Hepatocyte (in vitro differentiated cells): ENCODE data around the gene PLEKHA7. TPM values are rescaled to one million over a fixed set of nuclear protein-coding genes. Genes with fewer than 3 reads are reported as not detected.

Source experiments
- DNase-seq: peaks from one replicate; pipeline ENCODE4 v3.0.0-alpha.2; 2016; ENCODE audit warnings: low spot score
- H2AFZ ChIP-seq: fragments of 200-600 bp; sonication (generic); 2 replicates; pipeline ENCODE4 v1.6.0; 2016; ENCODE audit warnings: antibody characterized with exemption, mild to moderate bottlenecking
- H3K27ac ChIP-seq: fragments of 200-600 bp; sonication (generic); 2 replicates; pipeline ENCODE4 v1.5.1; 2016; ENCODE audit warnings: mild to moderate bottlenecking
- H3K27me3 ChIP-seq: fragments of 200-600 bp; sonication (generic); 2 replicates; pipeline ENCODE4 v1.6.1; 2016
- H3K36me3 ChIP-seq: fragments of 200-600 bp; sonication (generic); replicated peaks from 2 replicates; pipeline ENCODE4 v1.5.1; 2016; ENCODE audit warnings: low read depth; ENCODE audit not compliant: insufficient read depth
- H3K4me1 ChIP-seq: fragments of 200-600 bp; sonication (generic); 2 replicates; pipeline ENCODE4 v1.5.1; 2016; ENCODE audit warnings: mild to moderate bottlenecking, moderate library complexity; ENCODE audit not compliant: insufficient read depth
- H3K4me2 ChIP-seq: fragments of 200-600 bp; sonication (generic); 2 replicates; pipeline ENCODE4 v1.6.0; 2016
- H3K4me3 ChIP-seq: fragments of 200-600 bp; sonication (generic); 2 replicates; pipeline ENCODE4 v1.5.1; 2016; ENCODE audit warnings: mild to moderate bottlenecking
- H3K79me2 ChIP-seq: fragments of 200-600 bp; sonication (generic); 2 replicates; pipeline ENCODE4 v1.6.0; 2017; ENCODE audit warnings: mild to moderate bottlenecking
- H3K9me2 ChIP-seq: fragments of 200-600 bp; sonication (generic); replicated peaks from 2 replicates; pipeline ENCODE4 v1.6.0; 2017; ENCODE audit warnings: mild to moderate bottlenecking; ENCODE audit not compliant: insufficient read depth
- H3K9me3 ChIP-seq: fragments of 200-600 bp; sonication (generic); 2 replicates; pipeline ENCODE4 v1.5.1; 2016; ENCODE audit warnings: low read depth, mild to moderate bottlenecking
- H4K20me1 ChIP-seq: fragments of 200-600 bp; sonication (generic); 2 replicates; pipeline ENCODE4 v1.6.0; 2016; ENCODE audit warnings: mild to moderate bottlenecking; ENCODE audit not compliant: insufficient read depth, poor library complexity, severe bottlenecking
- CTCF ChIP-seq: fragments of 200-600 bp; sonication (generic); IDR thresholded peaks from 2 replicates; pipeline ENCODE4 v1.5.1; 2016; ENCODE audit warnings: antibody characterized with exemption, mild to moderate bottlenecking; ENCODE audit not compliant: poor library complexity
- EZH2 ChIP-seq: fragments of 200-600 bp; sonication (generic); IDR thresholded peaks from 2 replicates; pipeline ENCODE4 v1.6.1; 2016; ENCODE audit warnings: antibody characterized with exemption, mild to moderate bottlenecking, borderline replicate concordance
- EZH2phosphoT487 ChIP-seq: fragments of 200-600 bp; sonication (generic); IDR thresholded peaks from one replicate; pipeline ENCODE4 v1.6.1; 2018; ENCODE audit warnings: antibody characterized with exemption, mild to moderate bottlenecking, low read depth, moderate library complexity; ENCODE audit not compliant: unreplicated experiment, severe bottlenecking
- WGBS: methylation state at CpG from one replicate; pipeline ENCODE4 v1.1.6; 2016; ENCODE audit warnings: low lambda C conversion rate; ENCODE audit errors: missing lambda C conversion rate; 5-methylcytosine and 5-hydroxymethylcytosine counted together
- polyA plus RNA-seq: library from polyadenylated mRNA; unstranded; fragments of >200 nt; fragmentation: Nextera tagmentation; extraction: Ambion mirVana; gene quantifications from 2 replicates; pipeline ENCODE4 v1.2.1, GENCODE V29; 2016
- total RNA-seq: library from RNA; depleted of rRNA; stranded (reverse); fragments of >200 nt; gene quantifications from 2 replicates; pipeline ENCODE4 v1.2.3, GENCODE V29; 2014

The PLEKHA7 gene
- total and polyA plus RNA-seq, 2 experiments from 2014 or later: 16.7 to 35.6 TPM

- Histone ChIP-seq H3K4me3 (no peak overlapping the region), H3K27ac (no peak overlapping the region), H2AFZ (no peak overlapping the region), H3K9me3 (no peaks in the 10 kb centered on the region), H3K36me3 (no peaks in the 10 kb centered on the region), H3K4me1 (peaks cover 6% of the 10 kb centered on the region), H4K20me1 (no peaks in the 10 kb centered on the region), H3K4me2 (no peak overlapping the region), H3K27me3 (no peaks in the 10 kb centered on the region), H3K79me2 (peaks cover 25% of the 10 kb centered on the region), H3K9me2 (no peaks in the 10 kb centered on the region)
- WGBS: 43% methylated on average over 6 of the region's 6 CpGs
- TF ChIP-seq EZH2phosphoT487 (no peak), CTCF (no peak), EZH2 (no peak)
- DNase-seq: no peak
These were observed 154.6 kb downstream of the PLEKHA7 start for GRCh38 chr11:16859651-16860050.

DNA sequence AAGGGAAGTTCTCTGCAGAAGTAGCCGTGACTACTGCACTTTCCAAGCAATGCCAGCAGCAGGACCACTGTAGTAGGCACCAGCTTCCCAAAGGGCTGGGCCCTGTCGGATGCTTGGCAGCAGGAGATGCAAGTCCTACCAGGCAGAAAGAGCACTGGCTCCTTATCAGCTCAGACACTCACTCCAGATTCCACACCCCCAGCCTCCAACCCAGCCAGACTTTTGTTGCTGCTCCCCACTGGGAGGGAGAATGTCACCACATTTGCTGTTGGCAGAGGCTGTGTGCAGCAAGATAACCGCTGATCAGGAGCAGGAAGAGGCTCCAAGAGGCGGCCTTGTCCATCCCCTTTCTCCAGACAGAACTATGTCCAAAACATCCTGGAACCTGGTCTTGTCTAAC lies 157.0 kb downstream of the PLEKHA7 start:
- WGBS: 74% methylated on average over 4 of the region's 4 CpGs
- H3K9me3 ChIP-seq: no peaks in the 10 kb centered on the region
- H3K4me1 ChIP-seq: no peaks in the 10 kb centered on the region
- no peaks in the 10 kb centered on the region for H3K36me3 ChIP-seq
- TF ChIP-seq EZH2 (no peak), EZH2phosphoT487 (no peak), CTCF (no peak)
- H4K20me1 ChIP-seq: no peaks in the 10 kb centered on the region
- no peaks in the 10 kb centered on the region for H3K27me3 ChIP-seq
- H3K9me2 ChIP-seq: no peaks in the 10 kb centered on the region
- no peak for DNase-seq
- no peak overlapping the region for H3K4me3 ChIP-seq
- no peak overlapping the region for H3K27ac ChIP-seq
- H2AFZ ChIP-seq: no peak overlapping the region
- H3K4me2 ChIP-seq: no peak overlapping the region
- peaks cover 19% of the 10 kb centered on the region for H3K79me2 ChIP-seq

DNA sequence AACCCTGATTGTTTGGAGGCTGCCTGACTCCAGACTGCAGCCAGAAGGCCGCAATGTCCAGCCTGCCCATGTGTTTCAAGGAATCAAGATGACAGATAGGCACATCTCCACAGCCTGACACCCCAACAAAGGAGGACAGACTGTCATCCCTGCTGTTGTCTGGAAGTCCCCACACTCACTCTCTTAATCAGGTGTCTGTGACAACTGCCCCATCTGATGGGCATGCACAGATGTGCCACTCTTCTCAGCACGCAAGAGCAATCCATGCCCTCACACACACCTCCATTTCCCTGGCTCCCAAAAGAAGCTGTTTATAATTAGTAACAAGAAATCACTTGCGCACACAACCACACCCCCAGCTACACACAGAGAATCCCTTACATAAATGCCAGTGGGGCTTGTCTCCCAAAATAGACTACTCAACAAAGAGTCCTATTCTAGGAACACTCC lies 158.2 kb downstream of the PLEKHA7 start:
- 97% methylated on average over 3 of the region's 3 CpGs for WGBS

More for the DNA sequence above, 158.2 kb downstream of the PLEKHA7 start:
- H3K79me2 ChIP-seq: peaks cover 10% of the 10 kb centered on the region
- H3K27me3 ChIP-seq: no peaks in the 10 kb centered on the region
- no peaks in the 10 kb centered on the region for H3K9me3 ChIP-seq
- no peak for DNase-seq
- H3K4me2 ChIP-seq: no peak overlapping the region
- H3K36me3 ChIP-seq: no peaks in the 10 kb centered on the region
- H3K4me3 ChIP-seq: no peak overlapping the region
- no peaks in the 10 kb centered on the region for H3K9me2 ChIP-seq
- no peaks in the 10 kb centered on the region for H3K4me1 ChIP-seq
- TF ChIP-seq CTCF: no peak
- TF ChIP-seq EZH2phosphoT487: no peak
- TF ChIP-seq EZH2: no peak
- H4K20me1 ChIP-seq: no peaks in the 10 kb centered on the region
- H3K27ac ChIP-seq: no peak overlapping the region
- H2AFZ ChIP-seq: no peak overlapping the region
